Lung (tissue), 13 donors: ENCODE results near the gene NMRK1. TPM values are rescaled to one million over a fixed set of nuclear protein-coding genes. Genes with fewer than 3 reads are reported as not detected.

Experiments used
- ATAC-seq: fragments of 200-7000 bp; cut with Tn5 transposase; one replicate; pipeline ENCODE4 v1.9.1; 2020; ENCODE audit warnings: moderate number of reproducible peaks; ENCODE audit not compliant: insufficient read depth, low FRiP score
- DNase-seq, 3 donors: peaks; one replicate each; pipeline ENCODE4 v3.0.0-alpha.2; 2013 to 2017
- H3K27ac ChIP-seq, 2 donors: one replicate each; pipeline ENCODE4 v1.5.1; 2013; ENCODE audit warnings: mild to moderate bottlenecking in 2 of 2, moderate library complexity in 2 of 2, control low read depth in 1 of 2, inconsistent platforms in 1 of 2, low read depth in 1 of 2, low read length in 1 of 2
- H3K27me3 ChIP-seq, 3 donors: one replicate each; pipeline ENCODE4 v1.5.1; 2013; ENCODE audit warnings: low read length in 2 of 3; ENCODE audit not compliant: control insufficient read depth in 3 of 3, insufficient read depth in 3 of 3
- H3K36me3 ChIP-seq, 4 donors: one replicate each; pipeline ENCODE4 v1.5.1; 2013; ENCODE audit warnings: low read length in 4 of 4, mild to moderate bottlenecking in 1 of 4, moderate library complexity in 1 of 4; ENCODE audit not compliant: control insufficient read depth in 4 of 4, insufficient read depth in 4 of 4
- H3K4me1 ChIP-seq, 5 donors: one replicate each; pipeline ENCODE4 v1.5.1; 2013; ENCODE audit warnings: low read length in 5 of 5, mild to moderate bottlenecking in 2 of 5, moderate library complexity in 1 of 5; ENCODE audit not compliant: control insufficient read depth in 5 of 5, insufficient read depth in 5 of 5
- H3K4me3 ChIP-seq: one replicate; pipeline ENCODE4 v1.5.1; 2013; ENCODE audit warnings: mild to moderate bottlenecking, control low read depth, moderate library complexity
- H3K9ac ChIP-seq, 2 donors: one replicate each; pipeline ENCODE4 v1.5.1; 2013; ENCODE audit warnings: low read length in 2 of 2, control low read depth in 1 of 2; ENCODE audit not compliant: insufficient read depth in 1 of 2
- H3K9me3 ChIP-seq, 4 donors: one replicate each; pipeline ENCODE4 v1.5.1; 2013; ENCODE audit warnings: low read length in 3 of 4, mild to moderate bottlenecking in 1 of 4, moderate library complexity in 1 of 4; ENCODE audit not compliant: control insufficient read depth in 4 of 4, insufficient read depth in 3 of 4
- WGBS, 2 donors: extraction: QIAGEN DNeasy Blood & Tissue Kit; methylation state at CpG; one replicate each; pipeline ENCODE4 v1.1.7; 2013; 5-methylcytosine and 5-hydroxymethylcytosine counted together
- polyA plus RNA-seq, 2 donors: library from polyadenylated mRNA; stranded (reverse); fragments of 200-250 nt; gene quantifications; one replicate each; pipeline ENCODE4 v1.2.1, GENCODE V29; 2013
- small RNA-seq: library from RNA; depleted of rRNA; stranded (forward); fragments of <200 nt; gene quantifications from one replicate; pipeline ENCODE3, GENCODE V24; 2014; ENCODE audit warnings: low replicate concordance
- total RNA-seq, 2 donors: library from RNA; depleted of rRNA in 1 of 2; stranded (reverse); fragments of >200 nt in 1 of 2; gene quantifications; one replicate each; pipeline ENCODE4 v1.2.1, GENCODE V29; 2014 to 2021
- TF ChIP-seq, protein P1 (sequence below): IDR thresholded peaks from 2 replicates; pipeline ENCODE4 v1.5.1; 2012; ENCODE audit warnings: mild to moderate bottlenecking; ENCODE audit errors: control extremely low read depth, extremely low read depth
- donor health status: control.
- donor health status: control.
- donor health status: Bipolar disorder and iron deficiency.
- donor health status: healthy.
- donor health status: DM: yes; HTN: yes; CAD: no.

The NMRK1 gene
- total and polyA plus RNA-seq, 4 donors = 22.7 to 57.9 (median 31.4) TPM

- peaks cover 0 to 4% (median 1%) of the 10 kb centered on the region in 4 donors for H3K36me3 ChIP-seq
- ATAC-seq = no peak
- peak in 1 of 3 donors; percentile 3 for DNase-seq
- no peak overlapping the region for H3K27ac ChIP-seq
- H3K4me1 ChIP-seq = peaks cover 0 to 7% (median 0%) of the 10 kb centered on the region in 5 donors
- H3K27me3 ChIP-seq = no peaks in the 10 kb centered on the region
- TF ChIP-seq, protein P1, sequence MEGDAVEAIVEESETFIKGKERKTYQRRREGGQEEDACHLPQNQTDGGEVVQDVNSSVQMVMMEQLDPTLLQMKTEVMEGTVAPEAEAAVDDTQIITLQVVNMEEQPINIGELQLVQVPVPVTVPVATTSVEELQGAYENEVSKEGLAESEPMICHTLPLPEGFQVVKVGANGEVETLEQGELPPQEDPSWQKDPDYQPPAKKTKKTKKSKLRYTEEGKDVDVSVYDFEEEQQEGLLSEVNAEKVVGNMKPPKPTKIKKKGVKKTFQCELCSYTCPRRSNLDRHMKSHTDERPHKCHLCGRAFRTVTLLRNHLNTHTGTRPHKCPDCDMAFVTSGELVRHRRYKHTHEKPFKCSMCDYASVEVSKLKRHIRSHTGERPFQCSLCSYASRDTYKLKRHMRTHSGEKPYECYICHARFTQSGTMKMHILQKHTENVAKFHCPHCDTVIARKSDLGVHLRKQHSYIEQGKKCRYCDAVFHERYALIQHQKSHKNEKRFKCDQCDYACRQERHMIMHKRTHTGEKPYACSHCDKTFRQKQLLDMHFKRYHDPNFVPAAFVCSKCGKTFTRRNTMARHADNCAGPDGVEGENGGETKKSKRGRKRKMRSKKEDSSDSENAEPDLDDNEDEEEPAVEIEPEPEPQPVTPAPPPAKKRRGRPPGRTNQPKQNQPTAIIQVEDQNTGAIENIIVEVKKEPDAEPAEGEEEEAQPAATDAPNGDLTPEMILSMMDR = no peak
- H3K4me3 ChIP-seq = no peak overlapping the region
- no peak overlapping the region for H3K9ac ChIP-seq
- no peaks in the 10 kb centered on the region for H3K9me3 ChIP-seq
- 83 to 91% methylated on average over 5 of the region's 5 CpGs for WGBS, 2 donors
Measured at GRCh38 chr9:75019022-75019421, 68.9 kb downstream of the NMRK1 start.

DNA sequence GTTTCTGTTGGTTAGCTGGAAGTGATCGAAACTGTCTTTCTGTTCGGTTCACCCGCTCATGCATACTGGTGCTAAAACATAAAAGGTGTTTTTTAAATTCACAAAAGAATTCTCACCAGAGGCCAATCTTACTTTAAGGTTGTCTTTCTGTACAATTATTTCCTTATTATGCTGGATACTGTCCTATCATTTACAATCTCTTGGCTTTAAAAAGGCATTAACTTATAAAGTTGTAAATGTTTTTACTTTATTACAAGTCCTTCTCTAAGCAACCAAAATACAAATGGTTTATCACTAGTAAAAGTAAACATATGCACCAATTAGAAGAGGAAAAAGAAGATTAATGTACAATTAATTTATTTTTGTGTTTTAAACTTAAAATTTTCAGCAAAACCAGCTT, 70.6 kb downstream of the NMRK1 start:
- no peak overlapping the region for H3K4me3 ChIP-seq
- ATAC-seq (no peak), DNase-seq (peak in 1 of 3 donors; percentile 5)
- no peaks in the 10 kb centered on the region for H3K9me3 ChIP-seq
- WGBS, 2 donors = 88 to 90% methylated on average over 3 of the region's 3 CpGs
- H3K27me3 ChIP-seq = no peaks in the 10 kb centered on the region
- H3K27ac ChIP-seq = no peak overlapping the region
- peaks cover 0 to 3% (median 0%) of the 10 kb centered on the region in 5 donors for H3K4me1 ChIP-seq
- TF ChIP-seq, protein P1 = no peak
- H3K9ac ChIP-seq = no peak overlapping the region
- peaks cover 0 to 4% (median 1%) of the 10 kb centered on the region in 4 donors for H3K36me3 ChIP-seq

DNA sequence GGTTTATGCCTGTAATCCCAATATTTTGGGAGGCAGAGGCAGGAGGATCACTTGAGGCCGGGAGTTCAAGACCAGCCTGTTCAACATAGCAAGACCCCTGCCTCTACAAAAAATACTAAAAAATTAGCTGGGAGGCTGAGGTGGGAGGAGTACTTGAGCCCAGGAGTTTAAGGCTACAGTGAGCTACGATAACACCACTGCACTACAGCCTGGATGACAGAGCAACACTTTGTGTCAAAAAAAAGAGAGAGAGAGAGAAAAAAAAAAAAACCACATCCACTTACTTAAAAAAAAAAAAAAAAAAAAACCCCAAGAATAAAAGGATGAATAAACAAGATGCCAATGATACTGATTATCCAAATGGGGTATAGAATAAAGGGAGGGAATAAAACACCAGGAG, 74.2 kb downstream of the NMRK1 start:
- H3K4me1 ChIP-seq = peaks cover 0 to 3% (median 0%) of the 10 kb centered on the region in 5 donors
- no peak for ATAC-seq
- H3K4me3 ChIP-seq = no peak overlapping the region
- H3K9ac ChIP-seq = no peak overlapping the region
- H3K27me3 ChIP-seq = no peaks in the 10 kb centered on the region
- H3K9me3 ChIP-seq = no peaks in the 10 kb centered on the region
- TF ChIP-seq, protein P1 = no peak
- no peak for DNase-seq
- H3K27ac ChIP-seq = no peak overlapping the region
- 84 to 86% methylated on average over 2 of the region's 2 CpGs for WGBS, 2 donors
- H3K36me3 ChIP-seq = peaks cover 0 to 9% (median 3%) of the 10 kb centered on the region in 4 donors

Small RNA genes lying within 50 kb of the gene (small RNA-seq; reads per million reads assigned to genes)
- gene RF02271 = not detected

Other genes starting within 250 kb of the NMRK1 start
- gene TRPM6, start 200.2 kb downstream of the NMRK1 start, total RNA-seq = 1 to 10 TPM in 1 of 2 donors, under 1 TPM in 1; 0.74 to 2.3 TPM
- under 1 TPM; 0.10 to 0.66 TPM for gene TRPM6, start 200.2 kb downstream of the NMRK1 start, polyA plus RNA-seq
- gene C9orf40, start 135.2 kb downstream of the NMRK1 start, total RNA-seq = 1 to 10 TPM; 2.9 TPM
- 1 to 10 TPM; 1.9 to 2.5 TPM for gene C9orf40, start 135.2 kb downstream of the NMRK1 start, polyA plus RNA-seq
- gene CARNMT1, start 59.9 kb downstream of the NMRK1 start, total RNA-seq = 10 to 100 TPM; 12.0 to 25.1 TPM
- gene CARNMT1, start 59.9 kb downstream of the NMRK1 start, polyA plus RNA-seq = 1 to 10 TPM; 4.9 to 5.1 TPM
- gene OSTF1, start 359 bp upstream of the NMRK1 start, total RNA-seq = 10 to 100 TPM; 69.7 to 74.2 TPM
- gene OSTF1, start 359 bp upstream of the NMRK1 start, polyA plus RNA-seq = 10 to 100 TPM; 50.9 to 91.0 TPM